HepG2 (cell line): ENCODE measurements around the gene CPED1.

Experiments used
- SMARCC2 ChIP-seq: fragments of 450-650 bp; IDR thresholded peaks from 2 replicates; pipeline ENCODE4 v1.6.1; 2017; ENCODE audit warnings: antibody characterized with exemption, mild to moderate bottlenecking
- ZNF550 ChIP-seq: sonication (generic); formaldehyde crosslinking; IDR thresholded peaks from 2 replicates; pipeline ENCODE4 v1.4.0; 2020; ENCODE audit warnings: mild to moderate bottlenecking, missing genetic modification reagents, borderline replicate concordance
- TF ChIP-seq, protein P1 (sequence below): sonication (generic); formaldehyde crosslinking; IDR thresholded peaks from 2 replicates; pipeline ENCODE4 v1.5.0; 2020; ENCODE audit warnings: mild to moderate bottlenecking, missing genetic modification reagents, moderate library complexity

DNA sequence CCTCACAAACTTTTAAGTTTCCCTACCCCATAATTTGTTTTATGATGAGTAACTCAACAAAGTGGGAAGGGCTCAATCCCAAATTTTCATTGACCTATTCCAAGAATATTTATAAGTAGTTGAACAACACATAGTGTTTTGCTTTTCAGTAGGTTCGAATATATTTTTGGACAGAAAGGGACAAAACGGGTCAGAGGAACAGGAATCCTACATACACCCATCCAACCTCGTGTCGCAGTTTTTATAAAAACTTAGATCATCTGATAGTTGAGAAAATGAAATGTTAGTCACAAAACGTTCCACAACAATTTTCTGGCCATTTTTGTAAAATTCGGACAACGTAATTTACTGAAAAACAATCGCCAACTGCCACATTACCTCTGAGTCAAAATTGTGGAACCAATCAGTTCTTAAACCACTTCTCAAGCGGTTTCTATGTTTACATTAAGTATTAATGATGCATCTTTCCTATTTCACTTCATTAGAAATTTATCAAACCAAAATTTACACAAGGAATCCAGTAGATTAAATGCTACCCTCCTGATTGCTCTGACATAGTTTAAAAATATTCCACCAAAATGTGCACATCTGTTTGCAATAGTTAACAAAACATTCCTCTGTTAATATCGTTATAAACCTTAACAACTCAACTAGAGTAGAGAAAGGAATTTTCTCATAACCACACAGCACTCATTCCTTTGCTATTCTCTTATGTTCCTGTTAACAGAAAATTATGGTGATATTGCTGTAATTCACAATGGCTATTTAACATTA is 346.6 kb downstream of the CPED1 start:
- TF ChIP-seq, protein P1, sequence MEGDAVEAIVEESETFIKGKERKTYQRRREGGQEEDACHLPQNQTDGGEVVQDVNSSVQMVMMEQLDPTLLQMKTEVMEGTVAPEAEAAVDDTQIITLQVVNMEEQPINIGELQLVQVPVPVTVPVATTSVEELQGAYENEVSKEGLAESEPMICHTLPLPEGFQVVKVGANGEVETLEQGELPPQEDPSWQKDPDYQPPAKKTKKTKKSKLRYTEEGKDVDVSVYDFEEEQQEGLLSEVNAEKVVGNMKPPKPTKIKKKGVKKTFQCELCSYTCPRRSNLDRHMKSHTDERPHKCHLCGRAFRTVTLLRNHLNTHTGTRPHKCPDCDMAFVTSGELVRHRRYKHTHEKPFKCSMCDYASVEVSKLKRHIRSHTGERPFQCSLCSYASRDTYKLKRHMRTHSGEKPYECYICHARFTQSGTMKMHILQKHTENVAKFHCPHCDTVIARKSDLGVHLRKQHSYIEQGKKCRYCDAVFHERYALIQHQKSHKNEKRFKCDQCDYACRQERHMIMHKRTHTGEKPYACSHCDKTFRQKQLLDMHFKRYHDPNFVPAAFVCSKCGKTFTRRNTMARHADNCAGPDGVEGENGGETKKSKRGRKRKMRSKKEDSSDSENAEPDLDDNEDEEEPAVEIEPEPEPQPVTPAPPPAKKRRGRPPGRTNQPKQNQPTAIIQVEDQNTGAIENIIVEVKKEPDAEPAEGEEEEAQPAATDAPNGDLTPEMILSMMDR, result no peak
- TF ChIP-seq SMARCC2 (no peak), ZNF550 (no peak)
